ENCODE results near the gene ZNRF1.

- TF ChIP-seq POLR2A (IDR thresholded peaks at IDR 0.05; ENCODE audit: control extremely low read depth in 1 of 2, low read depth in 2 of 2, low read length in 2 of 2) (no peak), CTCF (IDR thresholded peaks at IDR 0.05; ENCODE audit: control extremely low read depth in 1 of 3, insufficient read depth in 1 of 3, low read depth in 1 of 3, low read length in 3 of 3) (no peak), RFX5 (IDR thresholded peaks at IDR 0.05; ENCODE audit: borderline replicate concordance, low read depth, low read length) (no peak), CEBPB (IDR thresholded peaks at IDR 0.05; ENCODE audit: low read depth, low read length) (no peak), TAF1 (IDR thresholded peaks at IDR 0.05; ENCODE audit: low read depth, low read length) (no peak)
These were observed 68.1 kb downstream of the ZNRF1 start for GRCh38 chr16:75066861-75067447.

Data from H1 (cell line).